ENCODE results near the gene AP3D1. TPM values are rescaled to one million over a fixed set of nuclear protein-coding genes. Genes with fewer than 3 reads are reported as not detected.

Gene AP3D1
- polyA plus RNA-seq, 6 donors from 2014 or later, result 6.7 to 36.3 (median 15.5) TPM

GRCh38 chr19:2070436-2070827 lies 80.9 kb downstream of the AP3D1 start:
- Mint-ChIP-seq H3K27me3 (no peaks in the 10 kb centered on the region), H3K4me1 (peaks cover 34 to 69% (median 66%) of the 10 kb centered on the region in 3 donors), H3K27ac (peak overlapping the region; percentile 33 to 99 (median 59)), H3K9me3 (no peaks in the 10 kb centered on the region), H3K4me3 (peak overlapping the region in 1 of 8 donors; percentile 26), H3K36me3 (peaks cover 7 to 19% of the 10 kb centered on the region in 2 donors)
- ATAC-seq (ENCODE audit: low read depth in 2 of 2) (no peak), DNase-seq (no peak)

GRCh38 chr19:2064788-2065524 lies 86.4 kb downstream of the AP3D1 start:
- DNase-seq (no peak), ATAC-seq (ENCODE audit: low read depth in 2 of 2) (no peak)
- H3K27ac Mint-ChIP-seq, result peak overlapping the region in 4 of 6 donors; percentile 24 to 98 (median 30)
- no peaks in the 10 kb centered on the region for H3K27me3 Mint-ChIP-seq
- no peaks in the 10 kb centered on the region for H3K36me3 Mint-ChIP-seq
- H3K9me3 Mint-ChIP-seq, result no peaks in the 10 kb centered on the region
- peak overlapping the region in 4 of 8 donors; percentile 5 to 36 (median 16) for H3K4me3 Mint-ChIP-seq
- H3K4me1 Mint-ChIP-seq, result peaks cover 24 to 50% (median 46%) of the 10 kb centered on the region in 3 donors

- ATAC-seq (ENCODE audit: low read depth in 2 of 2) (no peak), DNase-seq (no peak)
- H3K9me3 Mint-ChIP-seq, result no peaks in the 10 kb centered on the region
- H3K36me3 Mint-ChIP-seq, result no peaks in the 10 kb centered on the region
- H3K27me3 Mint-ChIP-seq, result no peaks in the 10 kb centered on the region
- peaks cover 19 to 47% (median 42%) of the 10 kb centered on the region in 3 donors for H3K4me1 Mint-ChIP-seq
- H3K27ac Mint-ChIP-seq, result peak overlapping the region in 3 of 6 donors; percentile 21 to 98 (median 24)
- H3K4me3 Mint-ChIP-seq, result peak overlapping the region in 1 of 8 donors; percentile 5
These were observed 87.0 kb downstream of the AP3D1 start for GRCh38 chr19:2064395-2064787.

GRCh38 chr19:2063824-2064223 lies 87.5 kb downstream of the AP3D1 start:
- ATAC-seq (ENCODE audit: low read depth in 2 of 2) (no peak), DNase-seq (no peak)
- H3K27ac Mint-ChIP-seq, result peak overlapping the region in 4 of 6 donors; percentile 64 to 98 (median 73)
- H3K27me3 Mint-ChIP-seq, result no peaks in the 10 kb centered on the region
- peak overlapping the region in 5 of 8 donors; percentile 11 to 70 (median 68) for H3K4me3 Mint-ChIP-seq
- peaks cover 15 to 42% (median 37%) of the 10 kb centered on the region in 3 donors for H3K4me1 Mint-ChIP-seq
- no peaks in the 10 kb centered on the region for H3K36me3 Mint-ChIP-seq
- H3K9me3 Mint-ChIP-seq, result no peaks in the 10 kb centered on the region

- Mint-ChIP-seq H3K27me3 (no peaks in the 10 kb centered on the region), H3K4me3 (peak overlapping the region; percentile 58 to 95 (median 92)), H3K27ac (peak overlapping the region in 3 of 6 donors; percentile 66 to 98 (median 80)), H3K4me1 (peaks cover 9 to 35% (median 34%) of the 10 kb centered on the region in 3 donors), H3K9me3 (no peaks in the 10 kb centered on the region), H3K36me3 (no peaks in the 10 kb centered on the region)
- DNase-seq (no peak), ATAC-seq (ENCODE audit: low read depth in 2 of 2) (no peak)
These were observed 88.6 kb downstream of the AP3D1 start for GRCh38 chr19:2062770-2063169.

GRCh38 chr19:2062389-2062729 lies 89.0 kb downstream of the AP3D1 start:
- ATAC-seq (ENCODE audit: low read depth in 2 of 2) (no peak), DNase-seq (no peak)
- Mint-ChIP-seq H3K27me3 (no peaks in the 10 kb centered on the region), H3K36me3 (no peaks in the 10 kb centered on the region), H3K4me1 (peaks cover 9 to 32% (median 30%) of the 10 kb centered on the region in 3 donors), H3K9me3 (no peaks in the 10 kb centered on the region), H3K4me3 (peak overlapping the region; percentile 58 to 95 (median 92)), H3K27ac (peak overlapping the region in 4 of 6 donors; percentile 66 to 98 (median 86))

- H3K4me3 Mint-ChIP-seq, result peak overlapping the region; percentile 87 to 95 (median 93)
- H3K27me3 Mint-ChIP-seq, result no peaks in the 10 kb centered on the region
- H3K4me1 Mint-ChIP-seq, result peaks cover 11 to 33% (median 32%) of the 10 kb centered on the region in 3 donors
- ATAC-seq (ENCODE audit: low read depth in 2 of 2) (peak; percentile 85 to 87), DNase-seq (peak; percentile 100)
- H3K27ac Mint-ChIP-seq, result peak overlapping the region; percentile 87 to 98 (median 96)
- H3K36me3 Mint-ChIP-seq, result no peaks in the 10 kb centered on the region
- no peaks in the 10 kb centered on the region for H3K9me3 Mint-ChIP-seq
These were observed 89.6 kb downstream of the AP3D1 start for GRCh38 chr19:2061495-2062388.

GRCh38 chr19:2060884-2061494 lies 90.4 kb downstream of the AP3D1 start:
- Mint-ChIP-seq H3K9me3 (no peaks in the 10 kb centered on the region), H3K4me1 (peaks cover 16 to 37% (median 36%) of the 10 kb centered on the region in 3 donors), H3K27ac (peak overlapping the region; percentile 97 to 99 (median 98)), H3K27me3 (no peaks in the 10 kb centered on the region), H3K36me3 (no peaks in the 10 kb centered on the region), H3K4me3 (peak overlapping the region; percentile 87 to 94 (median 91))
- ATAC-seq (ENCODE audit: low read depth in 2 of 2), result peak; percentile 54
- DNase-seq, result no peak

- no peaks in the 10 kb centered on the region for H3K9me3 Mint-ChIP-seq
- DNase-seq (no peak), ATAC-seq (ENCODE audit: low read depth in 2 of 2) (no peak)
- peak overlapping the region; percentile 71 to 94 (median 91) for H3K4me3 Mint-ChIP-seq
- H3K36me3 Mint-ChIP-seq, result no peaks in the 10 kb centered on the region
- peak overlapping the region in 4 of 6 donors; percentile 97 to 98 (median 98) for H3K27ac Mint-ChIP-seq
- peaks cover 25 to 46% (median 46%) of the 10 kb centered on the region in 3 donors for H3K4me1 Mint-ChIP-seq
- H3K27me3 Mint-ChIP-seq, result no peaks in the 10 kb centered on the region
These were observed 91.8 kb downstream of the AP3D1 start for GRCh38 chr19:2059422-2060201.

GRCh38 chr19:2058570-2059421 lies 92.6 kb downstream of the AP3D1 start:
- Mint-ChIP-seq H3K4me3 (peak overlapping the region in 6 of 8 donors; percentile 36 to 77 (median 70)), H3K36me3 (no peaks in the 10 kb centered on the region), H3K27ac (peak overlapping the region in 3 of 6 donors; percentile 76 to 98 (median 82)), H3K27me3 (no peaks in the 10 kb centered on the region), H3K4me1 (peaks cover 25 to 54% (median 47%) of the 10 kb centered on the region in 3 donors), H3K9me3 (no peaks in the 10 kb centered on the region)
- DNase-seq (no peak), ATAC-seq (ENCODE audit: low read depth in 2 of 2) (no peak)

- ATAC-seq (ENCODE audit: low read depth in 2 of 2) (no peak), DNase-seq (no peak)
- Mint-ChIP-seq H3K4me1 (peaks cover 25 to 58% (median 50%) of the 10 kb centered on the region in 3 donors), H3K4me3 (peak overlapping the region in 5 of 8 donors; percentile 12 to 76 (median 61)), H3K27ac (peak overlapping the region in 3 of 6 donors; percentile 69 to 98 (median 85)), H3K27me3 (no peaks in the 10 kb centered on the region), H3K9me3 (no peaks in the 10 kb centered on the region), H3K36me3 (no peaks in the 10 kb centered on the region)
These were observed 93.6 kb downstream of the AP3D1 start for GRCh38 chr19:2057484-2058469.

Measured in naive B cell (primary cell).